Stimulated activated CD4-positive, alpha-beta T cell treated with anti-CD3 and anti-CD28 coated beads, Interleukin-12 subunit alpha, Interleukin-12 subunit beta, amount 100 ng/mL, for 24 hours (primary cell): ENCODE measurements around the gene ZFYVE21.

Experiments used
- DNase-seq, 2 experiments: peaks; one replicate each; pipeline ENCODE4 v3.0.0-alpha.2; 2020; ENCODE audit warnings: low read depth in 2 of 2

The ZFYVE21 gene

DNA sequence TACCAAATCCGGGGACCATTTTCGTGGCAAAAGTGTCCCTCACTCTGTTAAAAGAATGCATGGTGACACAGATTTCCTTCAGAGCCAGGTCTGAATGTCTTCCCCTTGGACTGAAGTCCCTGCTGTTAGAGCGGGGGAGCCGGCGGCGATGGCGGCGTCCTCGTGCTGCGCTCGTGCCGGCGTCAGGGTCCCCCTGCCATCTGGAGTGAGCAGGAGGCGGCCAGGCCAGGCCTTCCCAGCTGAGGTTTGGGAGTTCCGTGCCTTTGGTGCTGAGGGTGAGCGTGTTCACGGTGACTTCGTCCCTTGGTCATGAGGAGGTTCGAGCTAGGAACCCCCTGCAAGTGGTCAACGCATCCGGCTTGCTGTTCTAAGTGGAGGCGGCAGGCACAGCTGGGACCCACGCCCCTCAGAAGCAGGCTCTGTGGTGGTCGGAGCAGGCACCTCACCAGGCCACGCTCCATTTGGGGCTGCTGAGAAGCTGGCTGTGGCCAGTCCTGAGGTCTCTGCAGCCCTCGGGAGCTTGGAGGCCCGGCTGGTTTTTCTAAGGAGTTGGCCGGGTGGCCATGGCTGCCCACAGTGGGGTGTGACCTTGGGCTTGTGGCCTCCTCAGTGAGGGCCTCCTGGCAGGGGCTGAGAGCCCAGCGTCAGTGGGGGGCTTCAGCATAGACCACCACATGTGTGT, 9.5 kb downstream of the ZFYVE21 start:
- DNase-seq: no peak

- DNase-seq: no peak
Measured at GRCh38 chr14:103725739-103726395, 10.3 kb downstream of the ZFYVE21 start.

DNA sequence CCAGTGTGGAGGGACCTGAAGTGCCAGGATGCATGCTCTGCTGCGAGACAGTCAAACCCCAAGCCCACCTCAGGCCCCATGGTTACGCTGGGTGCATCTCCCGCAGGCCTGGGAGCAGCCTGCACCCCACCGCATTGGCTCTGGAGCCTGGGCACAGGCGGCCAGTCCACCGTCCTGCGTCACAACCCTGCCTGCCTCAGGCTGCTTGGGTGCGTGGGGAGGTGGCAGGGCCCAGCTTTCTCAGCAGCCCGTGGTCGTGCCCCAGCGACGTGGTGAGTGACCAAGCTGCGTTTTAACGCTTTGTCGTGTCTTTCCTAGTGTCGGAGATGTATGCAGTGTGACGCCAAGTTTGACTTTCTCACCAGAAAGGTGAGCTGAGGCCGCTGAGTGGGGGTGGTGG, 10.9 kb downstream of the ZFYVE21 start:
- no peak for DNase-seq

GRCh38 chr14:103727313-103727980, 11.8 kb downstream of the ZFYVE21 start:
- DNase-seq: no peak

GRCh38 chr14:103728141-103728540, 12.5 kb downstream of the ZFYVE21 start:
- DNase-seq: no peak

- DNase-seq: no peak
Measured at GRCh38 chr14:103728721-103729120, 13.1 kb downstream of the ZFYVE21 start.

- no peak for DNase-seq
Measured at GRCh38 chr14:103729496-103730448, 14.2 kb downstream of the ZFYVE21 start.

DNA sequence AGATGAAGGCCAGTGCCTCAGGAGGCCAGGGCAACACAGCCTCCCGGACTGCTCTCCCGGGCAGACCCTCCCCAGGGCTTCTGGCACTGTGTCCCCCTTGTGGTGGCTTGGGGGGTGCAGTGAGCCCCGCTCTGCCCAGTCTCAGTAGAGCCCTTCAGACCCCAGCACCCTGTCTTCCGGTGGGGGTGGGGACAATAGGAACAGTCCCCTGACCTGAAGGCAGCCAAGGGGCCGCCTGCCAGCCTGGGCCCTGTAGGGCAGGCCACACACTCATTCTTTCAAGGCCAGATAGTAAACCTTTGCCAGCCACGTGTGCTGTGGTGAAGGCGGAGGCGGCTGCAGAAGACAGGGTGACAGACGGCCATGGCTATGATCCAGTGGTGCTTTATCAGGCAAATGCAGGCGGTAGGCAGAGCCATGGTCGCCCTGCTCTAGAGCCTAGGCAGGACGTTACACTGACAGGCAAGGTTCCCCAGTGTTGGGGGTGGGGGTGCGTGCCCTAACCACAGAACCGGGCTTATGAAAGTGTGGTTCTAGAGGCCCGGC, 15.0 kb downstream of the ZFYVE21 start:
- DNase-seq: no peak

- no peak for DNase-seq
Measured at GRCh38 chr14:103731481-103731880, 15.9 kb downstream of the ZFYVE21 start.

DNA sequence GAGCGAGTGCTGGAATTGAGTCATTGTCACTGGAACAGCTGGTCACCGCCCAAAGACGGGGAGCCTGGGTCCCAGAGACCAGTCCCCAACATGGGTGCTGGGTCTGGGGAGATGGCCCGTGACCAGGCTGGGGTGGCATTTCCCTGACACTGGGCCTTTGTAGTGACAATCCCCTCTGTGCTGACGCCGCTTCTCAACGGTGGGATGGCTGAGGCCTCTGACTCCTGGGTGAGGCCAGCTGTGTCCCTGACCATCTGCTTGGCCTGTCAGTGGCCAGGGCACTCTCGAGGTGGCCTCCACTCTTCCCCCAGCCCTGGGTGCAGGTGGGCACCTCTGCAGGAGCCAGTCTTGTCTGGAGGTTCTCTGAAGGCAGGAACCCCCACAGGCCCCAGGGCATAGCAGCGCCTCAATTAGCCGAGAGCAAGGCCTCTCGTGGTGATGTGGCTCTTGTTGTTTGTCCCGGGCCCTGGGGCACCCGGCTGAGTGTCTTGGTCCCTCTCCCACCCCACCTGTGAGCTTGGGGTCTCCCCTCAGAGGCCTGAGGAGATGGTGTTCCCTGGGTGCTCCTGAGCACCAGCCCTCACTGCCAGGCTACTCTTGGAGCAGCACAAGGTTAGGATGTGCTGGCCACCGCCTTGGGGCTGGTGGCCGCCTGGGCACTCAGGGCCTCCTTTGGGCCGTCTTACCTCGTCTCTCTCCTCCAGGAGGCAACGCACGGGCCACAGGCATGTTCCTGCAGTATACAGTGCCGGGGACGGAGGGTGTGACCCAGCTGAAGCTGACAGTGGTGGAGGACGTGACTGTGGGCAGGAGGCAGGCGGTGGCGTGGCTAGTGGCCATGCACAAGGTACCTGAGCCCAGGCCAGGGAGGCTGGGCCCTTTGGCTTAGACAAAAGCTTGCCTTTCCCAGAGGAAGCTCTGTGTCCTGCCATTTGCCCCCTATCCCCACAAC, 16.6 kb downstream of the ZFYVE21 start:
- no peak for DNase-seq

DNA sequence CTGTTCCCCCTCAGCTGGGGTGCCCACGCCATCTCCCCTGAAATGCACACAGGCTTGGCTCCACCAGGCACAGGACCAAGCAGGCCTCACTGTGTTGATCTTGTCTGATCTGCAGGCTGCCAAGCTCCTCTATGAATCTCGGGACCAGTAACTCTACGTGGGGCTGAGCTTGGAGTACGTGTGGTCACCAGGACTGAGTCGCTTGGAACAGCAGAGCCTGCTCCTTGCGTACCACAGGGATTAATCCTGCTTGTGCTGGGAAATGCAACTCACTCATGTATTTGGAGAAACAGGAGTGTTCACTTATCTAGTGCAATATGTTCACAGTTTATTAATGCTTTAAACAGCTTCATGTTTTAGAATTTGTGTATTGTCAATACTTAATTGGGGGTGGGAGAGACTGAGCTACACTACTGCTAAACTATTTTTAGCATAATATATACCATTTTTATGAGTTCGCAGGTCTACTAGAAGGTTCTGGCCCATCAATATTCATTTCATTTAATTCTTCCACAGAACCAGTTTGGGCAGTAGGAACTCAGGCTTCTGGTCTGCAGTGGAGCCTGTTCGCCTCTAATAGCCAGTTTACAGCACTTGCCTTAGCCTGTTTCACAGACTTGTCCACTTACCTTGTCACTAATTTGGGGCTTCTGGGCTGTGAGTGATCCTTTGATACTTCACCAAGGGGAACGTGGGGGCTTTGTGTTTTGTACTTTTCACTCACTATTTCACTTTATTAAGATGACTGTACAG, 17.4 kb downstream of the ZFYVE21 start:
- no peak for DNase-seq

GRCh38 chr14:103733651-103734050, 18.0 kb downstream of the ZFYVE21 start:
- DNase-seq: no peak

DNA sequence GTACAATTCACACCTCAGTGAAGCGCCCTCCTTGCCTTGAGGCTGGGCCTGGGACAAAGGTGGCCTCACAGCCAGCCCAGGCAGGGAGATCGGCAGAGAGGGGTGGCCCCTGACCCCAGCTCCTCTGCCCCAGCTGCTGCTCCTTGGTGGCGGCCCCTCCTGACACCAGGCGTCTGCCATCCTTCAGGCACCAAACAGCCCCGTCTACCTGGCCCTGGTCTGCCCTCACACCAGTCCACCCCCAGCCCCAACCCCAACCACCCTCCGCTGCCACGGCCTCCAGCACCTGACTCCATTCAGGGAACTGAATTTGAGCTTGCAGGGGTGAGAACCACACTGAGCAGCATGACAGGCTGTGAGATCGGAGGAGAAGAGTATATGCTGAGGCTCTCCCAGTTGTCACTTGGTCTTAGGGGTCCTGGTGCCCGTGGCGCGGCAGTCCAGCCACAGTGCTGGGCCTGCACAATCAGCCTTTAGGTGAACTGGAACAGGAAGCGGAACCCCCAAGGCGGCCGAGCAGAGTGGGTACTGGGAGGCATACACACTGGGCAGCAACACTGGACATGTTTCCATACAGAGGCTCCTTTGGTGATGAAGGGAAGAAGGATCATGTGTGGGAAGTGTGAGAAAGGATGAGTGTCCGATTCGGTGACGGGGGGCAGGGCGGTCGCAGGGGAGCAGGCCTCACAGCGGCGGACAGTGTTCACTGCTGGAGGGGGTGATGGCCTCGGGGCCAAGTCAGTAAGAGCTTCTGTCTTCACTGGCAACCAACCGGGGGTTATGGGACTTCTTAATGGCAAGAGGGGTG, 18.7 kb downstream of the ZFYVE21 start:
- no peak for DNase-seq

- DNase-seq: no peak
Measured at GRCh38 chr14:103735022-103735421, 19.4 kb downstream of the ZFYVE21 start.

DNA sequence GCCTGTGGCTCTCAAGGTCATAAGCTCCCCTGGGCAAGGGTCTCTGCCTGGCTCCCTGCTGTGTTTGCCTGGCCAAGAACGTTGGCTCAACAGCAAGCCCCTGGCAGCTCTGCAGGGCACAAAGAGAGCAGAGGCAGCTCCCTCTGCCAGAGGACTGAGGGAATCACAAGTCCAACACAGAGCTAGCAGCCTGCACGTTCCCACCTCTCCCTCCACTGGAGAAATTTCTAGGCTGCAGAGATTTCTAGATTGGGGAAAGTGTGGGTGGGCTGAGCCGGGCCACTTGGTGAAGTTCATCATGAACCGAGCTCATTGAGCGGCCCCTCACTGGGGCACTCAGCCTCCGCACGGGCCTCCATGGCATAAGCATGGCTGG, 19.8 kb downstream of the ZFYVE21 start:
- no peak for DNase-seq

- no peak for DNase-seq
Measured at GRCh38 chr14:103735815-103736545, 20.4 kb downstream of the ZFYVE21 start.

DNA sequence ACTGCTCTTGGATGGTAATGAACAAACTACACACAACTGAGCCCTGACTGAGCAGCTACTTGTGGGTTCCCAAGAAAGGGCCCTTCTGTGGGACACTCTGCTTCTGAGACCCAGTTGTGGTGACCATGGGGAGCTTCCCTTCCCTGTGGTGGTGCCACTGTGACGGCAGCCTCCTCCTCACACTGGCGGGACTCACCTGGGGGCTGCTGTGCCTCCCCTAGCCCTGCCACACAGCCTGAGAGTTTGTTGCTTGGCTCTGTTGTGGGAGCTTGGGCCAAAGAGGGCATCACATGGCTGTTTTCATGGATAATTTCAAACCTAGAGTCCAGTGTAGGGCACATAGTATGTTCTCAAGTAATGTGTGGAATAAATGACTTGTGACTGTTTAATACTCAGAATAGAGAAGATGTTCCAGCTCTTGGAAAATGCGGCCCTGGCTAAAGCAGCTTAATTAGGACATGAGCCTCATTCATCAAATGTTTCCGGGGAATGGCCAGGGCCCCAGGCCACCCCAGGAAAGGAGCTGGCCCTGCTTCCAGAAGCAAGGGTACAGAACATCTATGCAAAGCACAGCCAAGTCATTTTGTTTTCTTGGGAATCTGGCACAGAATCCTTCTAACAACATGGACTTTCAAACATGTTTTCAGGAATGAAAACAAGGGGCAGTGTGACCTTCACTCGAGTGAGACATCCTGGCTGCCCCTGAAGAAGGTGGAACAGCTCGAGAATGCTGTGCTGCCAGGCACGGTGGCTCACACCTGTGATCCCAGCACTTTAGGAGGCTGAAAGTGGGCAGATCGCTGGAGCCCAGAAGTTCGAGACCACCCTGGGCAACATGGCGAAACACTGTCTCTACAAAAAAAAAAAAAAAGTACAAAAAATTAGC, 21.2 kb downstream of the ZFYVE21 start:
- DNase-seq: no peak
